C4-2B (cell line): ENCODE data around the gene RHPN2.

Experiments used
- H3K27ac ChIP-seq: fragments of 450-650 bp; 2 replicates; pipeline ENCODE4 v1.5.1; 2017
- ZFX ChIP-seq: fragments of 450-650 bp; IDR thresholded peaks from 2 replicates; pipeline ENCODE4 v1.6.1; 2017
- TF ChIP-seq, protein P1 (sequence below): fragments of 450-650 bp; conservative IDR thresholded peaks from 2 replicates; pipeline ENCODE4 v1.5.1; 2017; ENCODE audit warnings: mild to moderate bottlenecking

The RHPN2 gene

GRCh38 chr19:33063753-33064457 lies 783 bp downstream of the RHPN2 start:
- no peak for TF ChIP-seq ZFX
- TF ChIP-seq, protein P1, sequence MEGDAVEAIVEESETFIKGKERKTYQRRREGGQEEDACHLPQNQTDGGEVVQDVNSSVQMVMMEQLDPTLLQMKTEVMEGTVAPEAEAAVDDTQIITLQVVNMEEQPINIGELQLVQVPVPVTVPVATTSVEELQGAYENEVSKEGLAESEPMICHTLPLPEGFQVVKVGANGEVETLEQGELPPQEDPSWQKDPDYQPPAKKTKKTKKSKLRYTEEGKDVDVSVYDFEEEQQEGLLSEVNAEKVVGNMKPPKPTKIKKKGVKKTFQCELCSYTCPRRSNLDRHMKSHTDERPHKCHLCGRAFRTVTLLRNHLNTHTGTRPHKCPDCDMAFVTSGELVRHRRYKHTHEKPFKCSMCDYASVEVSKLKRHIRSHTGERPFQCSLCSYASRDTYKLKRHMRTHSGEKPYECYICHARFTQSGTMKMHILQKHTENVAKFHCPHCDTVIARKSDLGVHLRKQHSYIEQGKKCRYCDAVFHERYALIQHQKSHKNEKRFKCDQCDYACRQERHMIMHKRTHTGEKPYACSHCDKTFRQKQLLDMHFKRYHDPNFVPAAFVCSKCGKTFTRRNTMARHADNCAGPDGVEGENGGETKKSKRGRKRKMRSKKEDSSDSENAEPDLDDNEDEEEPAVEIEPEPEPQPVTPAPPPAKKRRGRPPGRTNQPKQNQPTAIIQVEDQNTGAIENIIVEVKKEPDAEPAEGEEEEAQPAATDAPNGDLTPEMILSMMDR: no peak
- peak overlapping the region; percentile 86 for H3K27ac ChIP-seq

DNA sequence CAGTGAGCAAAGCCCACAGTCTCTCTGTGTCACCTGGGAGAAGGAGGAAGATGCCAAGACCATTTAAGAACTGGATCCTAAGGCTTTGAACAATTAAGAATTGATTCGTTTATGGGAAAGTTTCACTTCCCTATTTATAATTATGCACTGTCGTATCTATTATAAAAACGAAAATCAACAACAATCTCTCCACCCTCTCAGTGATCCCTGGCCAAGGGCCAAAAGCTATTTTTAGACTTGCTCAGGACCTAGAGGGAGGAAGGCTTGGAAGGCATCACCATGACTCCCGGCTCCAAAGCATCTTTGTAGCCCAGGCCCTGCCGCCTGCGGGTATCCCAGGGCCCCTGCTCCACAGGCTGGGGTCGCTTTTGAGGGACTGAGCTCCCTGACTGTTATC lies 1.3 kb downstream of the RHPN2 start:
- TF ChIP-seq, protein P1: no peak
- no peak for TF ChIP-seq ZFX
- peak overlapping the region; percentile 86 for H3K27ac ChIP-seq

GRCh38 chr19:33062902-33063301 lies 1.8 kb downstream of the RHPN2 start:
- H3K27ac ChIP-seq: peak overlapping the region; percentile 86
- TF ChIP-seq, protein P1: no peak
- TF ChIP-seq ZFX: no peak

DNA sequence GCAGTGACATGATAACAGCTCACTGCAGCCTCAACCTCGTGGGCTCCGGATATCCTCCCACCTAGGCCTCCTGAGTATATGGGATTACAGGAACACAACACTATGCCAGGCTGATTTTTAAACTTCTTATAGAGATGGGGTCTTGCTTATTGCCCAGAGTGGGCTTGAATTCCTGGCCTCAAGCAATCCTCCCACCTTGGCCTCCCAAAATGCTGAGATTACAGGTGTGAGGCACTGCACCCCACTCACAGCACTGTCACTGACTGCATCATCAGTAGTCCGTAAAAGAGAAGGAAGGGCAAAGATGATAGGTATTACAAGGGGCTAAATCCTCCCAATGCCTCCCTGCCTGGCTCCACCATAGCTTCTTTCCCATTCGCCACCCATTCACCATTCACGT lies 4.1 kb downstream of the RHPN2 start:
- no peak overlapping the region for H3K27ac ChIP-seq
- TF ChIP-seq, protein P1: no peak
- TF ChIP-seq ZFX: no peak

GRCh38 chr19:33055718-33056117 lies 9.0 kb downstream of the RHPN2 start:
- peak overlapping the region; percentile 59 for H3K27ac ChIP-seq
- TF ChIP-seq ZFX: no peak
- TF ChIP-seq, protein P1: no peak

- no peak for TF ChIP-seq ZFX
- H3K27ac ChIP-seq: peak overlapping the region; percentile 59
Measured at GRCh38 chr19:33054623-33055022, 10.1 kb downstream of the RHPN2 start.

GRCh38 chr19:33052352-33052972 lies 12.2 kb downstream of the RHPN2 start:
- TF ChIP-seq, protein P1: no peak
- TF ChIP-seq ZFX: no peak
- peak overlapping the region; percentile 59 for H3K27ac ChIP-seq
